Esophagus squamous epithelium (tissue), 4 donors: ENCODE measurements around the gene PRKAR2B.

Experiments used
- POLR2A ChIP-seq, 4 donors: fragments of 450-650 bp; IDR thresholded peaks; one replicate each; pipeline ENCODE4 v1.6.1; 2017; ENCODE audit warnings: antibody characterized with exemption in 4 of 4, mild to moderate bottlenecking in 4 of 4, moderate library complexity in 3 of 4
- TF ChIP-seq, protein P1 (sequence below), 6 experiments: fragments of 450-650 bp in 4 of 6; fragments of 200-600 bp in 2 of 6; sonication (generic) in 2 of 6; IDR thresholded peaks; one replicate each; pipeline ENCODE4 v1.5.1; 2016 to 2019; ENCODE audit warnings: antibody characterized with exemption in 6 of 6, mild to moderate bottlenecking in 4 of 6, moderate library complexity in 4 of 6

DNA sequence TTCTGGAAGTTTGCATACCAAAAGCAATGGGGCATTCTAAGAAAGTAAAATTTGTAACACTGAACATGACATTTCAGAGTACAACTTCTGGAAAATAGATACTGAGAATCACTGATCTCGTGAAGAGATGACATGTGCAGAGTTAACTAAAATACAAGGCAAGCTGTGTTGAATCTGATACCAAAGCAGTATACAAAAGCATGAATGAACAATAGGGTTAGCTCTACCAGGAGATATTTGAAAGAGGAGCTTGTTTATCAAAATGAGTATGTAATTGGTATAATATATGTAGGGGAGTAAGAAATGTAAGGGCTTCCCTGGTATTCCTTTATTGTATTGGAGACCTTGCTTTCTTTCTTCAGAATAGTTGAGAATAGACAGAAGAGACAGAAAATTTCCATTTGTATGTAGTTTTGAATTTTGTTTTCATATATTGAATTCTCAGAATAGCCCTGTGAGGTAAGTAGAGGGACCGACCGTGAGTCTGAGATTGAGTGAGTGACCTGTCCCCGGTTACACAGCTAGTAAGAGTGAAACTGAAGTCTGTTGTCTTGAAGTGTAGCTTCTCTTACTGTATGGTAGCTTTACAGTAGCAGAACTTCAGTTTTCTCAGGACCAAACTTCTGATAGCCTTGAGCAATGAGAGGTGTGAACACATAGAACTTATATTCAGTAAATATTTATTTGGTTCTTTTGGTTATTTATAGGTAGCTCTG lies 129.3 kb downstream of the PRKAR2B start:
- TF ChIP-seq, protein P1, sequence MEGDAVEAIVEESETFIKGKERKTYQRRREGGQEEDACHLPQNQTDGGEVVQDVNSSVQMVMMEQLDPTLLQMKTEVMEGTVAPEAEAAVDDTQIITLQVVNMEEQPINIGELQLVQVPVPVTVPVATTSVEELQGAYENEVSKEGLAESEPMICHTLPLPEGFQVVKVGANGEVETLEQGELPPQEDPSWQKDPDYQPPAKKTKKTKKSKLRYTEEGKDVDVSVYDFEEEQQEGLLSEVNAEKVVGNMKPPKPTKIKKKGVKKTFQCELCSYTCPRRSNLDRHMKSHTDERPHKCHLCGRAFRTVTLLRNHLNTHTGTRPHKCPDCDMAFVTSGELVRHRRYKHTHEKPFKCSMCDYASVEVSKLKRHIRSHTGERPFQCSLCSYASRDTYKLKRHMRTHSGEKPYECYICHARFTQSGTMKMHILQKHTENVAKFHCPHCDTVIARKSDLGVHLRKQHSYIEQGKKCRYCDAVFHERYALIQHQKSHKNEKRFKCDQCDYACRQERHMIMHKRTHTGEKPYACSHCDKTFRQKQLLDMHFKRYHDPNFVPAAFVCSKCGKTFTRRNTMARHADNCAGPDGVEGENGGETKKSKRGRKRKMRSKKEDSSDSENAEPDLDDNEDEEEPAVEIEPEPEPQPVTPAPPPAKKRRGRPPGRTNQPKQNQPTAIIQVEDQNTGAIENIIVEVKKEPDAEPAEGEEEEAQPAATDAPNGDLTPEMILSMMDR (IDR thresholded peaks at IDR 0.05): no peak
- TF ChIP-seq POLR2A (IDR thresholded peaks at IDR 0.05): no peak
